ENCODE data around the gene SSBP3.

SSBP3 gene

DNA sequence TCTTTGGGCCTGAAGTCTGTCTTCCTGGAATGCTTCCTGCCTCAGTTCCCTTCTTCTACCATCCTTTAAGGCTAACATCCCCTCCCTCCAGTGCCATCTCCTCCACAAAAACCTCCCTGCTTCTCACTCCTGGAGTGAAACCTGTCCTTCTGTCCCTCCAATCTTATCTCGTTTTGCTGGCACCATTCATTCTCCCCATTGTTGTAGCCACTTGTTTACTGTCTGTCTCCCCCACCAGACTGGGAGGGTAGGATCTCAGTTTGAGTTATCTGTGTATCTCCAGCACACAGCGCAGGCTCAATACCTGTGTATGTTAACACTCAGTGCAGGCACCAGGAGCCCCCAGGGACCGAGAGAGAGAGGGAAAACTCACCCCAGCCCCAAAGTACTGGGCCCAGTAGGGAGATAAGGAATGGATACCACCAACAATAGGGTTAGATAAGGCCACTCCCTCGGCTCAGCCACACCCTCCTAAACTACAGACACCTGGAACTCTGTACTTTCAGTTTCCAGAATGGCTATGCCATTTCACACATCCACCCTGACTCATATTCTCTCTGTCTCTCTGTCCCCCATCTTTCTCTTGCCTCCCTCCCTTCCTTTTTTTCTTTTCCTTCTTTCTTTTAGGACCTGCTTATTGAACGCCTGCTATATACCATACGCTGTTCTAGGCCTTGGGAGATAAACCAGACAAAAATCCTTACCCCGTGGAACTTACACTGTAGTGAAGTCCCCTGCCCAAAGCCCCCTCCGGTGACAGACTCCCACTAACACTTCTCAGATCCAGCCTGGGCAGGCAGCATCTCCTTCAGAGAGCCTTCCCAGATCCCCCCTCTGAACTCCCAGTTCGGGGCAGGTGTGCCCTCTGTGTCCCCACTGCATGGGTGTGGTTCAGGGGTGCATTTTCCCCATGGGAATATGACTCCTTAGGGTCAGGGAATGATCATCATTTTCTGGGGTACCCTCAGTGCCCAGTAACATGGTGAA, 3.3 kb upstream of the SSBP3 start:
- DNase-seq (ENCODE audit: low read depth in 2 of 2): no peak

GRCh38 chr1:54408147-54409066, 2.2 kb upstream of the SSBP3 start:
- no peak for DNase-seq (ENCODE audit: low read depth in 2 of 2)

DNA sequence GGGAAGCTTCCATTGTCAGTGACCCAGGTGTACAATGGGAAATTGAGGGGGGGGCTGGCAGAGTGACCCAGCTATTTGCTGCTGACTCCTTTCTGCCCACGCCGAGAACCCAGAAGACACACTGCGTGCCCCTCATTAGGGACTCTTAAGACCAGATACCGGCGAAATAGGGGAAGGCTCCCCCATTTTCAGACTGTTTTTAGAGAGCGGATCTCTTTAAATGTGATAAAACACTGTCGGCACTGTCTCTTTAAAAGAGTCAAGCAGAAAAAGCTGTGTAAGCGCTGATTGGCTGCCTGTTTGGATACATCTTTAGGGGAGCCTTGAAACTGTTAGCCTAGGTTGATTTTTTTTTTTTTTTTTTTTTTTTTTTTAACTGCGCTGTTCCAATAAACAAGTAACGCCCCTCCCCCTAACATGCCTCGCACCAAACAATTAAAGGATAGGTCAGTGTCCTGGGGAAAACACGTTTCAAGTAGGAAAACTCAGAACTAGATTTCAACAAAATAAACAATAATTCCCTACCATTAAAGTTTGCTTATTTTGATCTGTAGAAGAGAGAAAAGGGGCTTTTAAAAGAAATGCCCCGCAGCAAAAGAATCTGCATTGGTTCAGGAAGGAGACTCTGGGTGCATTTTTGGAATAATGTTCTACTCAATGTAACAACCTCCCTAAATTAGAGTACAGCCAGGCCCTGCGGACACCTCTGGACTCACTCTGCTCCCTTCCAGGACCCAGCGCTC, 1.4 kb upstream of the SSBP3 start:
- peak in 1 of 2 donors; percentile 40 for DNase-seq (ENCODE audit: low read depth in 2 of 2)

DNA sequence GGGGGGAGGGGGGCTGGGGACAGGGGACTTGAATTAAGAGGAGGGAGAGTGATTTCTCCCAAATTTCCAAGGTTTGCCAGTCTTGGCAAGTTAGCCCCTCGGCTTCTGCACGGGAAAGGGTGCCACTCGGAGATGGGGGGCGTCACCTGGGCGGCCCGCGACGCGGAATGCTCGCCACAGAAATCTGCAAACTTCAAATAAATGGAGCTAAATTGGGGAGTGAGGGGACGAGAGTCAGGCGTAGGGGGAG, 885 bp upstream of the SSBP3 start:
- DNase-seq (ENCODE audit: low read depth in 2 of 2): no peak

GRCh38 chr1:54405898-54406293, 298 bp downstream of the SSBP3 start:
- no peak for DNase-seq (ENCODE audit: low read depth in 2 of 2)

GRCh38 chr1:54404939-54405897, 976 bp downstream of the SSBP3 start:
- DNase-seq (ENCODE audit: low read depth in 2 of 2): peak in 1 of 2 donors; percentile 12

GRCh38 chr1:54404263-54404662, 1.9 kb downstream of the SSBP3 start:
- no peak for DNase-seq (ENCODE audit: low read depth in 2 of 2)

- DNase-seq (ENCODE audit: low read depth in 2 of 2): peak in 1 of 2 donors; percentile 19
Observed at GRCh38 chr1:54403808-54404261, 2.4 kb downstream of the SSBP3 start.

DNA sequence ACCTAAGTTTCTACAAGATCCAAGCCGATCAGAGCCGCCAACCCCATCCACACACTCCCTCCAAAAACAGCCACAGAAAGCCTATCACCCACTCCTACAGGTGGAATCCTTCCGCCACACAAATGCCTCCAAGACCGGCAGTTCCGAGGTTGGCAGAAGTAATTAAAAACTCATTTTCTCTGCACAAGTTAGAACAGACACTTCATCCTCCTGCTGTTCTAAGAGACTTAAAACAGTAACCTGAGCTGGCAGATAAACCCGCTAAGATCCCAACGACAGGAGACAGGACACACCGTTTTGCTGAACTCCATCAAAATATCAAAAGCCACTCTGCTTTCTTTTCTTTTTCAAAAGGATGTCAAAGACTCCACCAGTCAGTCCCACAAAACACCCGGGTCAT, 2.8 kb downstream of the SSBP3 start:
- no peak for DNase-seq (ENCODE audit: low read depth in 2 of 2)

DNA sequence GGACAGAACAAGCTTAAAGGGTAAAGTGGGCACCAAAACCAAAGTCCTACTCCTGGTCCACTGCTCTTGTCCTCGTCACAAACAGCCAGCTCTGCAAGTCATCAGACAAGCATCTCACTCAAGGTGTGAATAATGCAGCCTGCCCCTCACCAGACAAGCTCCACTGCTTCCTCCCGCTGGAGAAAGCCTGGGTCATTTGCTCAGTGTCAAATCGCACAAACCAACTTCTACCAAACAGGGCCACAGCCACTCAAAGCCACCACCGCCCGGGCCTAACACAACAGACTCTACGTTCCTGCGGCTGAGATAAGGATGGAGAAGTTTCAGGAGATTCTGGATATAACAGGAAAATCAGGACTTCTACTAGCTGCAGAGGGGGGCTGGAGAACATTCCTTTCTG, 3.3 kb downstream of the SSBP3 start:
- DNase-seq (ENCODE audit: low read depth in 2 of 2): no peak

DNA sequence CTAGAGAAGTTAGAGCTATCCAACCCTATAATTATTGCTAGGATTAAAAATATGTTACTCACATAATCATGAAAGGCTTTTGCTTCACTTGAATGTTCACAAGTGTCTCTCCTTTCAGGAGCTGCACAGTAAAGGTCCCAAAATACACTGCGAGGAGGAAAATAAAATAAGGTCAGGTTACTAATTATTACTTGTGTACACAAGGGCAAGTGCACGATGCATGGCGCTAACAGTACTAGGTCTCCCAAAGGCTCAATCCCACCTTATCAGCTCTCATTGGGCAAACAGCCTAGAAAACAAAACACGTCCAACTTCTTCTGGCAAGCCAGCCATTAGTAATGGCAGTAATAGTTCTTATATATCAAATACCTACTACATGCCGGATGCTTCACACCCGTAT, 4.4 kb downstream of the SSBP3 start:
- DNase-seq (ENCODE audit: low read depth in 2 of 2): no peak

DNA sequence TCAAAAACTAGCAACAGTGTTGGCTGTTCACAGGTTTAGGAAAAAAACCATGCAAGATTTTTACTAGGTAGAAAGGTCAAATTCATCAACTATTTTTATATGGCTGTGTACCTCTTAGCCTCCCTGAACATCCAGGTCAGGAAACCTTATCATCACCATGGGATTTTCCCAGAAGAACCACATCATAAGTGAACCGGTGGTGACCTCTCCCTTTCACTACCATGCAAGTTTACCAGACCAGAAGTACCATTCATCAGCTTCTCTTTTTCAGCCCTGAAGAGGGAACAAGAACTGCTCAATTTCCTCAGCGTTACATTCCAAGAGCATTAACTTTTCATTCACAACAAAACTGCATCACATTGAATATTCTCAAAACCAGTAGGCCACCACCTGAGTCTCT, 5.9 kb downstream of the SSBP3 start:
- no peak for DNase-seq (ENCODE audit: low read depth in 2 of 2)

DNA sequence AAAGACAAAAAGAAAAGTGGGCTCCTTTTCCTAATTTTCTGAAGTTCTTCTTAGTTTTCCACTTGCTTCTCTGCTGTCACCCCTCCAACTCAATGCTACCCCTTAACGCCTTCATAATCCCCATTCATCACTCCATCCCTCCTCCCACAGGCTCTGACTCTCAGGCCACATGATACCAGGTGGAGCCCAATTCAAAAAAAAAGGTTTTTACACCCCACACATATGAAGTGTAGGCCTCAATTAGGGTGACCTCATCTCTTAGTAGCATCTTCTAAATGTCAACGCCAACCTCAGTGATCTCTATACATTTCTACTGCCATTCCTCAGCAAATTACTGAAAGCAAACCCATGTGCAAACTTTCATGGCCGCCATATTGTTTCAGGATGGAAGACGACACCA, 6.4 kb downstream of the SSBP3 start:
- no peak for DNase-seq (ENCODE audit: low read depth in 2 of 2)

GRCh38 chr1:54398963-54399528, 7.1 kb downstream of the SSBP3 start:
- DNase-seq (ENCODE audit: low read depth in 2 of 2): peak in 1 of 2 donors; percentile 11

DNA sequence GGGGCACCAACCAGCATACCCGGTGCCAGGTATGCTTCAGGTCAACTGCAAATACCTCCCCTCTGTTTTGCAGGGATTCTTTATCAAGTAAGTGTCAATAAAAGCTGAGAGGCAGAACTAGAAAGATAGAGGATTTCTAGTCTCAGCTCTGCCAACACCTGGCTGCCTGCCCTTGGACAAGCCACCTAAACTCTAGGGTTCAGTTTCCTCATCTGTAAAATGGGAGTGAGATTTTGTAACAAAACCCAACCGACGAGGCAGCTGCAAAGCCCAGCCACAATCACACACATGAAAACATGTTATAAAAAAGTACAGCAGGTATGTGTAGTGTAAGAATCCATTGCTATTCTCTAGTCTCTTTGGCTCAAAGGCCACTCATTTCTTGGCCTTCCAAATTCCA, 8.2 kb downstream of the SSBP3 start:
- DNase-seq (ENCODE audit: low read depth in 2 of 2): no peak

DNA sequence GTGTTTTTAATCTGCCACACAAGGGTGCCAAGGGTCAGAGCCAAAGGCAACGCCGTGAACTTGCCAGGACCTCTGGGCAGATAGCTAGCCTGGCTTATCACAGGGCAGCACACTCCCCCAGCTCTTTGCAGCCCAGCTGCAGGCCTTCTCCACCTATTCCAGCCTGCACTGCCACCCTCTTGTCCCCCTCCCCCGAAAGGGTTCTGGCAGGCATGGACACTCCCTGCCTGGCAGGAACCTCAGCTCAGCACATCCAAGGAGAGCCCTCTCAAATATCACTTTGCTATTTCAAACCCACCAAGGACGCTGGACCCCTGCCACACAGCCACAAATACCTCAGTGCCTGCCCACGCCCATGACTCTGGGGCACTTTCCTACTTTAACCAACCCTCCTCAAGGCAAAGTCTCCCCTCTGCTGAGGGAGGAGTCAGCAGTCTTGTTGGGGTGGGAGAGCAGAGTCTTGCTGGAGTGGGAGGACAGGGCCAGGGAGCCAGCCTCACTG, 9.1 kb downstream of the SSBP3 start:
- DNase-seq (ENCODE audit: low read depth in 2 of 2): no peak

- no peak for DNase-seq (ENCODE audit: low read depth in 2 of 2)
Observed at GRCh38 chr1:54396261-54396933, 9.8 kb downstream of the SSBP3 start.

- DNase-seq (ENCODE audit: low read depth in 2 of 2): no peak
Observed at GRCh38 chr1:54395281-54395934, 10.8 kb downstream of the SSBP3 start.

- no peak for DNase-seq (ENCODE audit: low read depth in 2 of 2)
Observed at GRCh38 chr1:54394104-54394503, 12.1 kb downstream of the SSBP3 start.
